Tibial nerve (tissue), 4 donors: Measurements from ENCODE around the gene KCNK10.

Experiments
- EP300 ChIP-seq, 2 donors: sonication (generic); formaldehyde crosslinking; IDR thresholded peaks; one replicate each; pipeline ENCODE4 v1.6.1; 2017; ENCODE audit warnings: antibody characterized with exemption in 2 of 2, mild to moderate bottlenecking in 1 of 2
- TF ChIP-seq, protein P1 (sequence below), 5 experiments: fragments of 200-600 bp in 3 of 5; fragments of 450-650 bp in 2 of 5; sonication (generic) in 3 of 5; IDR thresholded peaks; one replicate each; pipeline ENCODE4 v1.5.1; 2016 to 2019; ENCODE audit warnings: antibody characterized with exemption in 5 of 5, mild to moderate bottlenecking in 3 of 5, moderate library complexity in 2 of 5

DNA sequence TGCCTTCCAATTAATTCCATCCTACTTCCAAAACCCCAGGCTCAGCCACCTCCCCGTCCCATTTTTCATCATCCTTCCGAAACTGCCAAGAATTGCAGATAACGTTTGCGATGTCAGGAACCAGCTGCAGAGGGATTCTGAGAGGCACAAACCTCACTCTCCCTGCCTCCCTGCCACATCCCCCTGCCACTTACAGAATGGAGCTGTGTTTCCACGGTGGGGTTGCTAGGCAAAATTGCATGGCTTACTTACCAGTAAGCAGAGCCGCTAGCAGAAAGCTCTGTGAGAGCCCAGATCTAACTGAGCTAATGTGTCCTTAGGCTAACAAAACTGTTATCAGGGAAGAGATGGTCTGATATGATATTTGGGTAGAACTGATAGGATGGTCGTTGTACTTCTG, 127.4 kb downstream of the KCNK10 start:
- TF ChIP-seq, protein P1, sequence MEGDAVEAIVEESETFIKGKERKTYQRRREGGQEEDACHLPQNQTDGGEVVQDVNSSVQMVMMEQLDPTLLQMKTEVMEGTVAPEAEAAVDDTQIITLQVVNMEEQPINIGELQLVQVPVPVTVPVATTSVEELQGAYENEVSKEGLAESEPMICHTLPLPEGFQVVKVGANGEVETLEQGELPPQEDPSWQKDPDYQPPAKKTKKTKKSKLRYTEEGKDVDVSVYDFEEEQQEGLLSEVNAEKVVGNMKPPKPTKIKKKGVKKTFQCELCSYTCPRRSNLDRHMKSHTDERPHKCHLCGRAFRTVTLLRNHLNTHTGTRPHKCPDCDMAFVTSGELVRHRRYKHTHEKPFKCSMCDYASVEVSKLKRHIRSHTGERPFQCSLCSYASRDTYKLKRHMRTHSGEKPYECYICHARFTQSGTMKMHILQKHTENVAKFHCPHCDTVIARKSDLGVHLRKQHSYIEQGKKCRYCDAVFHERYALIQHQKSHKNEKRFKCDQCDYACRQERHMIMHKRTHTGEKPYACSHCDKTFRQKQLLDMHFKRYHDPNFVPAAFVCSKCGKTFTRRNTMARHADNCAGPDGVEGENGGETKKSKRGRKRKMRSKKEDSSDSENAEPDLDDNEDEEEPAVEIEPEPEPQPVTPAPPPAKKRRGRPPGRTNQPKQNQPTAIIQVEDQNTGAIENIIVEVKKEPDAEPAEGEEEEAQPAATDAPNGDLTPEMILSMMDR (IDR thresholded peaks at IDR 0.05): no peak
- no peak for TF ChIP-seq EP300 (IDR thresholded peaks at IDR 0.05)
